SK-N-DZ (cell line): Measurements from ENCODE around the gene HSD11B1L. TPM values are rescaled to one million over a fixed set of nuclear protein-coding genes. Genes with fewer than 3 reads are reported as not detected.

Experiments
- DNase-seq: peaks from one replicate; pipeline ENCODE4 v3.0.0-alpha.2; 2015; ENCODE audit warnings: low spot score
- polyA plus RNA-seq, 2 experiments: library from polyadenylated mRNA; depleted of rRNA; stranded (reverse); fragments of >200 nt; gene quantifications; 2 replicates each; pipeline ENCODE4 v1.2.3, GENCODE V29; 2014

HSD11B1L gene, protein sequence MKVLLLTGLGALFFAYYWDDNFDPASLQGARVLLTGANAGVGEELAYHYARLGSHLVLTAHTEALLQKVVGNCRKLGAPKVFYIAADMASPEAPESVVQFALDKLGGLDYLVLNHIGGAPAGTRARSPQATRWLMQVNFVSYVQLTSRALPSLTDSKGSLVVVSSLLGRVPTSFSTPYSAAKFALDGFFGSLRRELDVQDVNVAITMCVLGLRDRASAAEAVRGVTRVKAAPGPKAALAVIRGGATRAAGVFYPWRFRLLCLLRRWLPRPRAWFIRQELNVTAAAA
- 45.0 and 46.0 TPM in 2 replicates for polyA plus RNA-seq (2014; cell fraction: cytosol; rRNA removed)
- polyA plus RNA-seq (2014; cell fraction: nucleus; rRNA removed) = 56.8 and 68.8 TPM in 2 replicates

GRCh38 chr19:5680437-5681368, at the start of gene HSD11B1L, which contains the start of gene MICOS13:
Gene HSD11B1L, plus strand, starts transcription at chr19:5681027. Its CDS starts 3,806 bp downstream, at chr19:5684833.
Gene MICOS13, minus strand, starts transcription at chr19:5680516. Its CDS starts 30 bp downstream, at chr19:5680486.
- peak; percentile 99 for DNase-seq

DNA sequence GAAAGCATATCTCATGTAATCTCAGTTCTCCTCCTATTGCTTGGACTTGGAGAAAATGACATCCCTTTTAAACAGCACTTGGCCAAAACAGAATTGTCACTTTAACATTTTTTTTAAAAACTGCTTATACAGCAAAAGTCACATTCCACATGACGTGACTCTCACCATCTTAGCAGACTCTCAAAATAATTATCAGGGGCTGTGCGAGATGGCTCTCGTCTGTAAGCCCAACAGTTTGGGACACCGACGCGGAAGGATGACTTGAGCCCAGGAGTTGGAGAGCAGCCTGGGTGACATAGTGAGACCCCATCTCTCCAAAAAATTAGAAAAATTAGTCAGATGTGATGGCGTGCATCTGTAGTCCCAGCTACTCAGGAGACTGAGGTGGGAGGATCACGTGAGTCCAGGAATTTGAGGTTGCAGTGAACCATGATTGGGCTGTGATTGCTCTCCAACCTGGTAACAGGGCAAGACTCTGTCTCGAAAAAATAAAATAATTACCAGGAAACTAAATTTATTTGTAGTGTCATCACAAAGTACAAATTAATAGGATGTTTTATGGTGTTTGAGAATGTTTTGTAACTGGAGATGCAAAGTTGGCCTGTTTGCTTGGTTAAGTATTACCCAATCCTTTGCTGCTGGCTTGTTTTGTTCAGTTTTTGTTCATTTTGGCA, 49.1 kb upstream of the HSD11B1L start:
- DNase-seq = no peak

DNA sequence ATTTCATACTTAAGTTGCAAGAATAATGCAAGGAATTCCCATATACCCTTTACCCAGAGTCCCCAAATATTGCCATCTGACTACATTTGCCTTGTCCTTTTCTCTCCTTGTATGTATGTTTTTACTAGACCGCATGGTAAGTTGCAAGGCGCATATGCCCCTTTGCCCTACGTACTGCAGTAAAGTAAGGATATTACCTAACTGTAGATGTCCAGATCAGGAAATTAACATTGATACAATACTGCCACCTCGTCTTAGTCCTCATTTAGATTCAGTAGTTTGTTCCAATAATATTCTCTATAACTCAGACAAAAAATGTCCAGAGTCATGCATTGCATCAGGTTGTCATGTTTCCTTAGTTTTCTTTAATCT, 48.6 kb upstream of the HSD11B1L start:
- DNase-seq = no peak

GRCh38 chr19:5632657-5633056, 48.2 kb upstream of the HSD11B1L start:
- DNase-seq = no peak

GRCh38 chr19:5635427-5635826, 45.4 kb upstream of the HSD11B1L start:
- no peak for DNase-seq

- DNase-seq = no peak
These were observed 42.9 kb upstream of the HSD11B1L start for GRCh38 chr19:5637971-5638370.

DNA sequence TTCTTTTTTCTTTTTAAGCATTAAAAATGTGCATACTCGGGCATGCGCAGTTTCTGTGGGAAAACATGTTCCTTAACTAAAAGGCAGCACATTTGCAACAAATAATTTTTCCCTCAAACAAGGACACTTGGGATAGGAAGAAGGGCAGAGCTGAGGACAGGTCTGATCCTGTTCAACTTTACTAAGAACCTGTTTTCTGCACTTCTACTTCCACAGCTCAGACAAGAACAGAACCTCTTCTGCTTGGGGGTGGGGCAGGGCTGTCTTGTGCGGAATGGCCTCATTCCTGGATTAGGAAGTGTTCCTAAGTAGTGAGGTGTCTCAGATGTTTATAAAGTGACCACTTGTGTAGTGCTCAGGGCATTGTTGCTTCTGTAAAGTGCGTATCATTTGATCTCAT, 39.7 kb upstream of the HSD11B1L start:
- no peak for DNase-seq

DNA sequence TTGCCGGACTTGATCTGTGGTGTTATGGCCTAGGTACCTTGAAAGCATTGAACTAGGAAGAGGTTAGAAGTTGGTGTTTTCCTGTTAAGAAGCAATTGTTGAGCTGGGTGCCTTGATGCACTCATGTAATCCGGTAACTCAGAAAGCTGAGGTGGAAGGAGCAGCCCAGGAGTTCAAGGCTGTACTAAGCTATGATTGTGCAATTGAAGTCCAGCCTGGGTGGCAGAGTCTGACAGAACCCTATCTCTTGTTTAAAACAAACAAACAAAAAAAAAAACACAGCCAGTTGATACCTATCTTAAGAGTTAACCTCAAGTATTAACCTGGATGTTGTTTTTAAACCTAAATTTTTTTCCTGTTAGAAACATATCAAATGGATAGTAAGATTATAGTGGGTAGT, 38.6 kb upstream of the HSD11B1L start:
- DNase-seq = no peak

- no peak for DNase-seq
These were observed 37.8 kb upstream of the HSD11B1L start for GRCh38 chr19:5643060-5643459.

DNA sequence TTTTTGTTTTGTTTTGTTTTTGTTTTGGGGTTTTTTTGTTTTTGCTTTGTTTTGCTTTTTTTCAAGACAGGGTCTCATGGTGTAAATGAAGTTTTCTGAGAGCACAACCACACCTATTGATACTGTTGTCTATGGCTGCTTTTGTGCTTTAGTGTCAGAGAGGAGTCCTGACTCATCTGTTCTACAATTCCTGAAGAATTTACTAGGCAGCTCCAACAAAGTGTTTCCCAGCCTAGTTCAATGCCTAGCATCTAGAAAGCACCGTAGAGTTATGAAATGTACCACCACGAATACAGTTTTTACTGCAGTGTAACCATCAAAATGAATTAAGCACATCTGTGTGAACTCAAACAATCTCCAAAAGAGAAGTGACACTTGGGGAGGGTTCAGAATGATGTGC, 36.8 kb upstream of the HSD11B1L start:
- DNase-seq = no peak

GRCh38 chr19:5645409-5645808, 35.4 kb upstream of the HSD11B1L start:
- no peak for DNase-seq

- no peak for DNase-seq
These were observed 34.1 kb upstream of the HSD11B1L start for GRCh38 chr19:5646703-5647102.

DNA sequence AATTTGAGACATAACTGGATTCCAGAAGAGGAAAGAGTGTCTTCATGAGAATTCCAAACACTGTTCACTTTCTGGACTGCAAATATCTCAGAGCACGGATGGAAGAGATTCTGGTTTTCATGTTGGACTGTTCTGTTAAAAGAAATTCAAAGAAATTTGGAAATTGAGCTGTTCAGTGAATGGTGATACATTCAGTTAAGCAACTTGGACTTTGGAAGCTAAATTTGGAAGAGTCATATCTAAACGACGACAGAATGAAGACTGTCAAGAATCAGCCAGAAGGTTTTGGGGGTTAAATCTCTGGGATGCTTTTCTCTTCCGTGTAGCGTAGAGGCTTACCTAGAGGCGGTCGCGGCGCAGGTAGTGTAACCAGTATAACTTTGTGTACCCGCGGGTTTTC, 32.4 kb upstream of the HSD11B1L start:
- DNase-seq = no peak

- no peak for DNase-seq
These were observed 29.5 kb upstream of the HSD11B1L start for GRCh38 chr19:5651361-5651760.

- no peak for DNase-seq
These were observed 28.6 kb upstream of the HSD11B1L start for GRCh38 chr19:5652261-5652660.

DNA sequence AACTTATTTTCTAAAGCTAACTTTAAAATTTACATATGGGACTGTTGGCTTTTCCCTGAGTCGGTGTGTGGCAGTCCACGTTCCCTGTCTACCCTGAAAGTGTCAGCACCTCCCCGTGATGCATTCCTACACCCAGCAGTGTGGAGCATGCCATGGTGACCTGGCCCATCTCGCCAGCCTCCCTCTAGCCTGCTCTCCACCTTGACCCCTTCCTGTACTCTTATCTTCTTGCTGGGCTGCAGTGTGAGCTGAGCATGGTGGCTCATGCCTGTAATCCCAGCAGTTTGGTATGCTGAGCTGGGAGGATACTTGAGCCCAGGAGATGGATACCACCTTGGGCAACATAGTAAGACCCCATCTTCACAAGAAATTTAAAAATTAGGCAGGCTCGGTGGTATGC, 25.9 kb upstream of the HSD11B1L start:
- no peak for DNase-seq

DNA sequence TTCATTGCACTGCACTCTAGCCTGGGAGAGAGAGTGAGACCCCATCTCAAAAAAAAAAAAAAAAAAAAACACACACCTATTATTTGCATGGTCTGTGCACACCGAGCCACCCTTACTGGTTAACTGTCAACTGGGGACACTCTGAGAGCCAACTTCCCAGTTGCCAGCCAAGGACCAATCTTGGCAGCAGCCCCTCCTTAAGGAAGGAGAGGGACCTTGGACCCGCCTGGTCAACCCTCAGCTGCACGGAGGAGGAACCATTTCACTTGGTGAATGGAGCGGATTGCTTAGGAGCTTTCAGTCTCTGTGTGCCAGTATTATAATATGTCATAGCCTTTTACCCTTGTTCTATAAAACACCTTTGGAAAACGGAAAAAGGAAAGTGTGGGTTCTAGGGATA, 25.4 kb upstream of the HSD11B1L start:
- DNase-seq = no peak

GRCh38 chr19:5661483-5661882, 19.3 kb upstream of the HSD11B1L start:
- no peak for DNase-seq

DNA sequence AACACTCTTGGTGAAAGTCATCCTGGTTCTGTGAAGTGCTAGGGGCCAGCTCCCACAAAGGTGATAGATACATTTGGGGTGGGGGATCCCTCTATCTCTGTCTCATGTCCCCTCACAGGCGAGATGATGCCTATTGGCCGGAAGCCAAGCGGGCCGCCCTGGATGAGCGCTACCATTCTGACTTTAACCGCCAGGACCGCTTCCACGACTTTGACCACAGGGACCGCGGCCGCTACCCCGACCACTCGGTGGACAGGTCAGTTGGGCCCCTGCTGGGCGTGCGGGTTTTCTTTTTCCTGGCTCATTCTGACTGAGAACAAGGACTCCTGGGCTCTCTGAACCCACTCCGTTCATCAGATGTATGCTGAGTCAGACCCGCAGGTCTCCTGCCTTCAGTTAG, 16.9 kb upstream of the HSD11B1L start:
- no peak for DNase-seq

DNA sequence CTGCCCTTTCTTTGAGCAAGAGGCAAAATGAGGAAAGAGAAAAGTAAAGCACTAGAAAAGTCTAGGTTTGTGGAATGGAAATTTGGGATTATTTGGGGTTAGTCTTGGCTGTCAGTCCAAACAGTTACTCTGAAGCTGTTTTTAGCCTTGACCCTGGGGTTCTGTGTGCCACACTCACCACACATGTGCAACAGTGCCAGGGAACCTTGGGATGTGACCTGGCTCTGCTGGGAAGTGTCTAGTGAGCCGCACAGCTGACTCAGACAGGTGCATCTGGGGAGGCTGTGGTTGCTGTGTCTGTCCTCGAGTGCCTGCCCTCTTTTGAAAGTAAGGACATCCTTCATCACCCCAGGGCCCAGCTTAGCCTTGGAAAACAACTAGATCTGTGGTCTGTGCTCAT, 16.3 kb upstream of the HSD11B1L start:
- DNase-seq = no peak

DNA sequence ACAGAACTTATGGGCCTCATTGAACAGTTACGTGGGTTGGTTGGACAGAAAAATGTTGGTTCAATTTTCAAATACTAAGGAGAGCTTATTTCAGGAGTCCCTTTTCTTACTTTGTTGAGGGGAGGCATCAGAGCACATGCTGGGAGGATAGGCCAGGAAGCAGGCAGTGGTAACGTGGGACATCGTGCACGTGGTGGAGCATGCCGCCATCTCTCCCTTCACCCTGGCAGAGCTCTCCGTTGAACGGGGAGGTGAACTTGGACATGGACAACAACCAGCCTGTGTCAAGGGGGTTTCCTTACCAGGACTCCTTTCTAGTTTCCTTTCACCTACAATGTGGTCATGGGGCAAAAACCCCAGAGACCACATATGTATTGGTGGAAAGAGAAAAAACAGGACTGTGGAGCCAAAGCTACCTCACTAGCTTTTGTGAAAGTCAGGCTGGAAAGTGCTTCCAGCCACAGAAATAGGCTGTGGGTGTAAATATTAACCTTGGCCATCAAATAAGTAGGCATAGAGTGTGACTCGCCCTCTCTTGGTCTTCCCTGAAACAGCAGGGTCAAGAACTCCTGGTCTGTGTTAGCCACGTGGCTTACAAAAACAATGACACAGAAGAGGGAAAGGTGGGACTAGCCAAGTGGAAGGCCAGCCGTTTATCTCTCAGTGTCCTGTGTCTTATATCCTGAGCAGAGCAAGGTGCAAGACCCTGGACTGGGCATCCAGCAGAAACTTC, 14.9 kb upstream of the HSD11B1L start:
- DNase-seq = no peak
